NCI-H1417 treated with DMSO at 0.1 percent for 48 hours (cell line): ENCODE data around the gene FOXK2.

ENCODE experiments used
- DNase-seq: peaks from one replicate; lab custom pipeline; 2025; lab: John Stamatoyannopoulos, UW

Gene FOXK2

DNA sequence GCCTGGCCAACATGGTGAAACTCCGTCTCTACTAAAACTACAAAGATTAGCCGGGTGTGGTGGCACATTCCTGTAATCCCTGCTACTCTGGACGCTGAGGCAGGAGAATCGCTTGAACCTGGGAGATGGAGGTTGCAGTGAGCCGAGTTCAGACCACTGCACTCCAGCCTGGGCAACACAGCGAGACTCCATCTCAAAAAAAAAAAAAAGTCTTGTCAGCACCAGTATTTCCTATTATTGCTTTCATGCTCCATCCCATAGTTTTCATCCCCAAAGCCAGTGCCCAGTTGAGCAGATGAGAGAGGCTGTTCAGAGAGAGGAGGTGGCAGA lies 70.3 kb downstream of the FOXK2 start:
- DNase-seq, result no peak

DNA sequence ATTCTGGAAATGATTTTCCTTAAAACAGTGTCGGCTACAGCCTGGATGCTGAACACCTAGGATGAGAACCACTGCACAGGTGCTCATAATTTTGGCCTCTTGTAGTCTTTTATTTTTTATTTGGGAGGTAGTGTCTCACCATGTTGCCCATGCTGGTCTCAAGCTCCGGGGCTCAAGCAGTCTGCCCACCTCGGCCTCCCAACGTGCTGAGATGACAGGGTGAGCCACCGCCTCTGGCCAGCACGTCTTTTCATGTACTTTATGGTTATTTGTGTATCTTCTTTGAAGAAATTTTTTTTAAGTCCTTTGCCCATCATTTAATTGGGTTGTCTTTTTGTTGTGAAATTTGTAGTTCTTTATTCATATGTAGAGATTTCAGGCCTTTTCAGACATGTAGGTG lies 70.7 kb downstream of the FOXK2 start:
- DNase-seq, result no peak

DNA sequence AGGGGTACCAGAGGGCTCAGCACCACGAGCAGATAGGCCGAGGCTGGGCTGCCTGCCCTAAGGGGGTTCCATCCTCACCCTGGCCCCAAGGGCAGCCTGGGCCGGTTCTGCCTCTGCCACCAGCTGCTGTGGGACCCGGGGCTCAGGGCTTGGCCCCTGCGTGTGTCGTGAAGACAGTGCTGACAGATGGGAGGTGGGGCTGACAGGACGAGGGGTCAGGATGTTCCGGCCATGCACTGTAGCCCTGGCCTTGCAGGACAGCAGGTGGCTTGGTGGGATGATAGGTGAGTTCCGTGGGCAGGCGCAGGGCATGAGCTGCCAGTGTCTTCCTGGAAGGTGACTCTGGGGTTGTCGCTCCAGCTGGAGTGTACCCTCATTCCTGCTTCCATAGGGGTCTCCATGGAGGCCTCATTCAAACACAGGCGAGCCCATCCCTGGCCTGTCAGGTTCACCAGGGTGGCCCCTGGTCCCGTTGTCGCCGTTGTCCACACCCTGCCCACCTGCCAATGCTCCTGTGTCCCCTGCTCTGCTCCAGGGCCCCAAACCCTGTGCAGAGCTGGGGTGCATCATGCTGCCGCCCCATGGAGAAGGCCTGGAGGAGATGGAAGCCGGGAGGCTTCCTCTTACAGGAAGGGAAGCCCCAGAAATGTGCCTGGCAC lies 71.5 kb downstream of the FOXK2 start:
- DNase-seq, result no peak

DNA sequence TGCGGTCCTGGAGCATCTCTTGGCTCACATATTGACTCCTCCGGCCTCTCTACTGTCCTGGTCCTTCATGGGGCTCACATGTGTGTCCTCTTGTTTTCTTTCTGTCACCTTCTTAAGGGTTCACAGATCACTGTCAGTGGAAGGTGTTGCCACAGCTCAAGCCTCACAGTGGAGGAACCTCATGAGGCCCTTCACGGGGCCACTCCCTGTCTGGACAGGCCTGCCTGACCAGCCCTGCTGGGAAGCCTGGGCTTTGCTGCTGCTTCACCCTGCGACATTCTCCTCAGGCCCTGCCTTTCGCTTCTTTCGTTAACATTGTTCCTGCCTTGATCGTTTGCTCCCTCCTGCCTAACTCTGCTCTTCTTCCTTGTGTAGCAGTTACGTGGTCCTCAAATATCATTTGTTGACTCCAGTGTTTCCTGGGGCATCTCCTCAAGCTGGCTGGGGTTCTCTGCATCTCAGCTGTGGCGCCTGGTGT lies 72.8 kb downstream of the FOXK2 start:
- no peak for DNase-seq

DNA sequence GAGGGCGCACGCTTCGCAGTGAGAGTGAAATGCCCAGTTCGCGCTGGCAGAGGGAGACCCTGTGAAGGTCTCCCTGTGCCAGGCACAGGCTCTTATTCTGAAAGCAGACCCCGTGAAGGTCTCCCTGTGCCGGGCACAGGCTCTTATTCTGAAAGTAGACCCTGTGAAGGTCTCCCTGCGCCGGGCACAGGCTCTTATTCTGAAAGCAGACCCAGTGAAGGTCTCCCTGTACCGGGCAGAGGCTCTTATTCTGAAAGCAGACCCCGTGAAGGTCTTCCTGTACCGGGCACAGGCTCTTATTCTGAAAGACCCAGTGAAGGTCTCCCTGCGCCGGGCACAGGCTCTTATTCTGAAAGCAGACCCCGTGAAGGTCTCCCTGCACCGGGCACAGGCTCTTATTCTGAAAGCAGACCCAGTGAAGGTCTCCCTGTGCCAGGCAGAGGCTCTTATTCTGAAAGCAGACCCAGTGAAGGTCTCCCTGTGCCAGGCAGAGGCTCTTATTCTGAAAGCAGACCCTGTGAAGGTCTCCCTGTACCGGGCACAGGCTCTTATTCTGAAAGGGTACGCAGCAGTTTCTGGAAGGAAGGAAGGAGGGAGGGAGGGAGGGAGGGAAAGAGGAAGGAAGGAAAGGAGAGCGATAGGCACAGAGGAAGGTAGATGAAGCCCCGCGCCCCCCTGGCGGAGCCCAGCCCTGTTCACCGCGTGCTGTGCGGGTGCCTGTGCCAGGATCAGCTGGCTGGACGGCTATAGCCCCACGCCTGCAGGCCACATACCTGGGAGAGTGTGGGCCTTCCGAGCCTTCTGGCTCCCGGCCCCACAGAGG lies 73.4 kb downstream of the FOXK2 start:
- DNase-seq, result no peak

DNA sequence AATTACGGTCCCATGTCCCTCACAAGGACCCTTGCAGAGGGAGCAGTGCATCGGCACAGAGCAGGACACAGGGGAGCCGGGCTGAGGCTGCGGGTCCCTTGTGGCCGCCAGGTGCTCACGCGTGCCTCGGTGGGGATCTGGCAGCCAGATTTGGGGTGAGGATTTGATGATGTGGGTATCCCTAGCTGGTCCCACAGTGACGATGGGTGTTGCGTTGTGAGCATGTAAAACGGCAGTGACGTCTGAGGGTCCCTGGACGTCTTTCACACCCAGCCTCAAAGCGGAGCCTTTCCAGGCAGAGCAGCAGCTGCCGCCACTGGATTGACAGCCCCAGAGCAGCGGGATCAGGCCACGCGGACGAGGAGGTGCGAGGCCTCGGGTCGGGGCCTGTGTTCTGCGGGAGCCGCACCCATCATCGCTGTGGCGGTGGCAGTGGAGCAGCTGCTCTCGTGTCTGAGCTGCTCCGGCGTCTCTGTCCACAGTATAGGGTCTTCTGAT lies 74.1 kb downstream of the FOXK2 start:
- DNase-seq, result no peak

DNA sequence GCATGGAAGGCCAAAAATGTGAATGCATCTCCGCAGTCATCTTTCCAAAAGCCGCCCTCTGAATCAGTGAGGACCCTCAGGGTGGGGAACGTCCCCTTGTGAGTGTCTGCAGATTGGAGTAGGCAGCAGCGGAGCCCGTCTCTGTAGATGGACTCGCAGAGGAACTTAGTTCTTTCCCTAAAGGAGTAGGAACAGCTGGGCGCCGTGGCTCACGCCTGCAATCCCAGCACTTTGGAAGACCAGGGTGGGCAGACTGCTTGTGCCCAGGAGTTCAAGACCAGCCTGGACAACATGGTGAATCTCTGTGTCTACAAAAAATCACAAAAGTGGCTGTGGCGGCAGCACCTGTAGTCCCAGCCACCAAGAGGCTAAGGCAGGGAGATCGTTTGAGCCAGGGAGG lies 75.0 kb downstream of the FOXK2 start:
- no peak for DNase-seq

DNA sequence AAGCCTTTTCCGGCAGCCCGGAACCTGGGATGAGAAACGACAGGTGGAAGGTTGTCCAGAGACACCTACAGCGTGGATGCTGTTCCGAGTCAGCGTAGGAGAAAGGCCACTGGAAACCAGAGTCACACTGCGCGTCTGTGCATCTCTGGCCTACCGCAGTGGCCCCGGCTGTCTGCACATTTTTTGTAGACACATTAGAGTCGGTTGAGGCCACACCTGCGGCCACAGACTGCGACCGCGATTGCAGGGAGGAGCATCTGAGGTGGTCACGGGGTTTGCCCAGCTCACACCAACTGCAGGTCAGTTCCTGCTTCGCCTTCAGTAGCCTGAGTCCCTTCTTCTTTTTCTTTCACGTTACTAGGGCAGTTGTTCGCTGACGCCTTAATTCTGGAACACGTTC lies 76.4 kb downstream of the FOXK2 start:
- DNase-seq, result no peak

DNA sequence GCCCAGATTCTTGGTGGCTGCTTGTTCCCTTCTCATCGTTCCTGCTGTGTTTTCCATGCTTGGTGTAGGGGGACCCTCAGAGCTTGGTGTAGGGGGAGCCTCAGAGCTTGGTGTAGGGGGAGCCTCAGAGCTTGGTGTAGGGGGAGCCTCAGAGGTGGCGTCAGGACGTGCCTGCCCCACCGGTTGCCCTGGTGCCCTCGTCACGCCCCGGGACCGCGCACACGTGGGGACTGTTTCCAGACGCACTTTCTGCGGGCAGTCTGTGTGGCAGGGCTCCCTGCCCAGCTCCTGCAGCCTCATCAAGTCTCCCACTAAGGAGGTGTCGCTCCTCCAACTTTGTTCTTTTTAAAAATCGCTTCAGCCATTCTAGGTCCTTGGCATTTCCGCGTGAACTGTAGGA lies 76.8 kb downstream of the FOXK2 start:
- DNase-seq, result no peak

DNA sequence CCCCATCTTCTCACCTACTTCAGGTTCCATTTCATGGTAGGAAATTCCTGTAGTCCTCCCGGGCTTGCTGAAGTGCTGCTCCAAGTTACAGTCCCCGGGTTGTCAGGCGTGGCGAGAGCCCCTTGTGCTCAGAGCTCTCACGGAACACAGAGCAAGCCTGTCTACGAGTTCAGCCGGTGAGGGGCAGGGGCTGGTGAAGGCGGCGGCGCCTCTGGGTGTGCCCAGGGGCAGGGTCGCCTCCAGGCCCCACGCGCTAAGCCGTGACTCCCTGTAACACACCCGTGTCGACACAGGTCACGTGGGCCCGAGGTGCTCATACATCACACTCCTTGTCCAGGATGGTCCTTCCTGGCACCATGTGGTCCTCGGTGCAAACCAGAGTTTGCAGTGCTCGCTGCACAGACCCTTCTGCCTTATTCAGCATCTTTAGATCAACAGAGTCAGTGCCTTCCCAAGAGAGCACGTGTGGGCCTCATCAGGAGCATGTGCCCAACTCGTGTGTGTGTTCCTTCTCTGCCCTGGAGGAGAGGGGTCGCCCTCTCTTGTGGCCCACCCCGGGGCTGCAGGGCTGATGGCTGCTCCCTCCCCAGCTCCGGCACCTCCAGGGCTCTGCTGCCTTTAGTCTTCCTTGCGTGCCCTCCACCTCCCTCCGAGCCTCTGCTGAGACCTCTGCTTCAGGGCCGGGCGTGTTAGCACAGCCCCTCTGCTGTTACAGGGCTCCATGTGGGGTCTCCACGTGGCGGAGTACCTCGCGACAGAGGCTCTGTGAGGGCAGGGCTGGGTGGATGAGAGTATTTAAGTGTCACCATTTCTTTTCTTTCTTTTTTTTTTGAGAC lies 77.5 kb downstream of the FOXK2 start:
- no peak for DNase-seq

DNA sequence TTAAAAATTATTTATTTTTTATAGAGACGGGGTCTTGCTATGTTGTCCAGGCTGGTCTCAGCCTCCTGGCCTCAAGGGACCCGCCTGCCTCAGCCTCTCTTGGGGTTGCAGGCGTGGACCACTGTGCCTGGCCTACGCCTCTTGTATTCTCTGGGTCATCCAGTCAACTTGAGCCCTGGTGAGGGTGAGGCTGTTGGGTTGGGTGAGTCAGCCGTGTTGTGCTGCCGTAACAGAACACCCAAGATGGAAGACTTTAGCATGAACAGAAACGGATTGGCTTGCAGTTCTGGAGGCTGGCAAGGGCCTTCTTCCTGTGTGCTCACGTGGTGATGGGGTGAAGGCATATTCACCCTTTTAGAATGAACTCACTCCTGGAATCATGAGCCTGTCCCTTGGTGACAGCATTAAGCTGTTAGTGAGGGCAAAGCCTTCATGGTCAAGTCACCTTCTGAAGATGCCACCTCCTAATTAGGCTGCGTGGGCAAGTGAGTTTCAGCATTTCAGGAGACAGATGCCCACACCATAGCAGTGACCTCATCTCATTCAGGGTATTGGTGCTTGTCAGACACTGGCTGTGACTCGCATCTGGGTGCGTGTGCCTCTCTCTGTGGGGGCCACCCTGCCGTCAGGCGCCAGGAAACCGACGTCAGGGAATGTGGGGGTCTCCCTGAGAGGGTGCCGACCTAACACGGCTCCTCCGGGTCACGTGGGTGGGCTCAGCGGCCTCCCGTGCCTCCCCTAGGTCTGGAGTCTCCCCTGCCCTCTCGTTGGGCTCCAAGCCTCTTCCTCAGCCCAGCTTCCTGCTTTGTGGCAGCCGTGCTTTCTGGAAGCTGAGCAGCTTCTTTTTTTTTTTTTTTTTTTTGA lies 79.0 kb downstream of the FOXK2 start:
- DNase-seq, result no peak

DNA sequence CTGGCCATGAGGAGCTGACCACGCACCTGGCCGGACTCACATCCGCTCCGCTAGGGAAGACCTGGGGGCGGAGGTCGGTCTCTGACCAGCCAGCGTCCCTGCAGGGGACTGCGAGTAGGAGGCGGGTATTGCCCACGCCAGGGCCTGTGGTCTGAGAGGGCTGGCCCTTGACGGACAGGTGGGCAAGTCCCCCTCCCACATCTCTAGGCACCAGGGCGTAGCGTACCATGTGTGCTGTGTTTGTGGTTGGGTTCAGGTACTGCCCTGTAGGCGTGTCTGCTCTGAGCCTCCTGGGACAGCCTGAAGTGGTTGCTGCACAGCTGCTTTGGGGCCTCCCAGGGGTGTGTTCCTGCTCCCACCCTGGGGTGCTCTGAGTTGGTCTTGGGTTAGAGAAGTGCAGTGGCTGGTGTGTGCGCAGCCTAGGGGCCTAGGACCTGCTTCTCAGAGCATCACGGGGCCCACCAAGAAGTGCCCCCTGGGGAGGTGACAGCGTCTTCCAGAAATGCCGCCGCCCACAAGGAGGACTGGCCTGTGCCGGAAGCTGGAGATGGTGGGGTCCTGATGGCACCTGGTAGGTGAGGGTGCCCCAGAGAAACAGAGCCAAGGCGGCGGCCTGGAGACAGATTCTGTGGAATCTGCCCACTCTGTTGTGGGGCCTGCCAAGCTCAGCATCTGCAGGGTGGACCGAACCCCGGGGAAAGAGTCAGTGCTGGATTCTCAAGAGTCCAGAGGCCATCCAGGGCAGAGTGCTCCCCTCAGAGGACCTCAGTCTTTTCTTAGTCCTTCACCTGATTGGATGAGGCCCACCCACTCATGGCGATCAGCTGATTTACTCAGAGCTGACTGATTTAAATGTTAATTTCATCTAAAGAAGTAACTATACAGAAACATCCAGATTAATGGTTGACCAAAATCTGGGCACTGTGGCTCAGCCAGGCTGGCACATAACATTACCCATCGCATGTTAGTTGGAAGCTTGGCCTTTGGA lies 80.4 kb downstream of the FOXK2 start:
- DNase-seq, result no peak

DNA sequence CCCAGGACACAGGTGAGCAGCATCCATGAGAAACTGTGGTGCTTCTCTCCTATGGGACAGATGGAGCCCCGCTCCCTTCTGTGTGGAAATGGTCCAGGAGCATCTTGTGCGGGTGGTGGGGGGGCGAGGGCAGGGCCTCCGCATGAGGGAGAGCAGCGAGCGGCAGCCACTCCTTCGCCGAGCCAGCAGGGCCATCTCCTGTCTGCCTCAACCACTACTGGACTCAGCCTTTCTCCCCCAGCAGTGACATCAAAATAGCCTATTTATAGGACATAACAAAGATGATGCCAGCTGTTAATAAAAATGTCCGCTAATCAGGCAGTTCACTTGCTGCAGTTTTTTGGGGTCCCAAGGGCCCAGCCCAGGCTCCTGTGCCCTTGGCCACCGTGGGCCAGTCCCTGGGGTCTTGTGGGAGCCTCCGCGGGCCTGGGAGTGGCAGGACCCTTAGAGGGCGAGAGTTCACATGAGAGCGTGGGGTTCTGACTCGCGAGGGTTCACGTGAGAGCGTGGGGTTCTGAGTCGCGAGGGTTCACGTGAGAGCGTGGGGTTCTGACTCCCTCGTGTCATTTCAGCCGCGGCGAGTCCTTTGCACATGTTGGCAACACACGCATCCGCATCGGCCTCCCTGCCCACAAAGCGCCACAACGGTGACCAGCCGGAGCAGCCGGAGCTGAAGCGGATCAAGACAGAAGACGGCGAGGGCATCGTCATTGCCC lies 81.4 kb downstream of the FOXK2 start:
- DNase-seq, result no peak

DNA sequence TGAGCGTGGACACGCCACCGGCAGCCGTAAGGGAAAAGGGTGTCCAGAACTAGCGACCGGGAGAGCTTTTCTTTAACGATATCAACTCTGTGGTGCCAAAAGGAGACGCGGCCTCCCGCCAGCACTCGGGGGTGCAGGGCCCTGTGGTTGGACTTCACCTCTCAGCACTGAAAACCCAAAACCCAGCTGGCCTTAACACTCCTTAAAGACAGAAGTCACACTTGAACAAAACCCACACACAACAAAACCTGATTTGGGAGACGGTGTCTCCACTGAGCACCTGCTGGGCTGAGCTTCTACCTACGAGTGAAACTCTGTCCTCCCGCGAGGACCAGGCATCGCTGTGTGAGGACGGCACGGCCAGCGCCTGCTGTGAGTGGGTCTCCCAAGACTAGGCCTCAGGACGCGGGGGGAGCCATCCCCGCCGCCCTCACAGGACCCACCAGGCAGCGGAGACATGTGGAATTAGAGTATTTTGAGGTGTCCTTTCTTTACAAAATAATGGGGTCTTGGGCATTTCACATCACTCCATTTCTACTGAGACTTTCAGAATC lies 82.0 kb downstream of the FOXK2 start:
- DNase-seq, result no peak

DNA sequence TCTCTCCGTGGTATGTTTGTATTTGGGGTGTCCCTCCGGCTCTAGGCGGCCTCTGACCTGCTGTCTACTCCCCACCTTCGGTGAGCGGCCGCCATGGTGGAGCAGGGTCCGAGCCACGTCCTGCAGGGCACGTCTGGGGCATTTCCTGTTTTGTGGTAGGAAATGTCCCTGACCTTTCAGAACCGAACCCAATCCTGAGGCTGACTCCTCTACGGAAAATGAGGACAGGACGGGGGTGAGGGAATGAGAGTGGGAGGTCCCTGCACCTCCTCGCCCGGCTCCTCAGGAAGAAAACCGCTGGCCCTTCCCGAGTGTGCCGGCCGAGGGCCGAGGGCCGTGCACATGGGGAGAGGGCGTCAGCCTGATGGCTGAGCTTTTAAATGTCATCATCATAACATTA lies 83.0 kb downstream of the FOXK2 start:
- no peak for DNase-seq

DNA sequence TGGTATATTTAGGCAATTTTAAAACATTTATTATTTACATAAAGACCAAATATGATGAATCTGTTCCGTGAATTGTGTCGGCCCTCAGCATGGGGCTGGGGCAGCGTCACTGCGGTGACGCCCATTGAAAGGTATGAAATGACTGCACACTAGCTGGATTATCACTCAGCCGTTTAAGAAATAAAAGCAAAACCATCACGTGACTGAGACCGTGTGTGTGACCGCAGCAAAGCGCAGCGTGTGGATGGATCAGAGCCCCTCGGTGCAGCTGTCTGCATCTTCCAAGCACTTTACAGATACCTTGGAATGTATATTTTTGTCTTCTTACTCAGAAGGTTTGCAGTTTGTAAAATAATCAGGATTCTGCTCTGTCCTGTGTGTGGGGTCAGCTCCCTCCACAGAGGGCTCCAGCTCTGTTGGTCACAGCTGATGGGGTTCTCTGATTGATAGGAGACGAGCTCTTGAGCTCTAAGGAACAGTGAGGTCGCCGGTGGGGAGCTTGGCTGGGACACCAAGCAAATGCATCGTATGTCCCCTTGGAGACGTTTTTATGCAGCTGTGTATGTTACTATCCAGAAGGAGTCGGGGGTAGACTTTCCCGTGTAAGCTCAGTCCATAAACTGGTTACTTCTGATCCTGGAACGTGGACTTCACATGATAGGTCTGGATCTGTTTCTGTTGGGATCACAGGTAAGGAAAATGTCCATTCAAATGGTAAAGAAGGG lies 83.6 kb downstream of the FOXK2 start:
- DNase-seq, result no peak

DNA sequence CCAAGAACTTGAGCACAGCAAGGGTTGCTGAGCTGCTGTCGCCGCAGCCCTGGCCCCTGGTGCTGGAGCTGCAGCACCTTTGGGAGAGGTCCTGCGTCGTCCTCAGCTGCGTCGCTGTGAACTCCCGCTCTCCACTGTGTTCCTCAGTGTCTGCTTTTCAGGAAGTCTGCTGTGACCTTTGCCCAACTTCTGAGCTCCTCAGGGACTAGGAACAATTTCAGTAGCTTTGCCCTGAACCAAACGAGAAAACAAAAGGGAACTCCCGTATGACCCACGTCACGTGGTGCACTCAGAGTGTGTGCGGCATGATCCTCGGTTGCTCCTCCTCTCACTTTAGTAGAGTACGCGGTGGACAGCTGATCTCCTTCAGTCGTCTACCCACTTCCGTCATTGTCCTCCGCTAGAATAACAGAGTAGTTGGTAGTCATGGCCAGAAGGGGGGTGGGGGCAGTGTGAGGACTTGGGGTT lies 84.5 kb downstream of the FOXK2 start:
- DNase-seq, result no peak

DNA sequence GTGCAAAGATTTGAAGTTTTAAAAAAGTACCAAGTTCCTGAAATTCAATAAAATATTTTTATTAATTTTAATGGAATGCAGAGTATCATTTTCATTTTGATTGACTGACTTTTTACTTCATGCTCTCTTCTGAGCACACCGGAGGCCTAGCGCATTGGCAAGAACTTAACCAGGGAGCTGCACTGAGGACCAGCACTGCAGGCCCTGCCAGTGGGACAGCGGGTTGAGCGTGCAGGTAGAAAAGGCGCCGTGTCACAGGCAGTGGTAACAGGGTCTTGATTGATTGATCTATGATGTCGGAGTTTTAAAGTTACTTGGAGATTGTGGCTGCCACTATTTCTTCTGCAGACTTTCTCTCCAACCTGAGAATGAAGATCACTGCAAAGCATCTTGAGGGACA lies 85.0 kb downstream of the FOXK2 start:
- DNase-seq, result no peak
